CD4-positive, alpha-beta T cell treated with Interleukin-17A for 4 hours (primary cell): Measurements from ENCODE around the gene ALDH1A1.

Experiments used
- DNase-seq: peaks from one replicate; pipeline ENCODE4 v3.0.0-alpha.2; 2020; ENCODE audit warnings: mixed read lengths

Gene ALDH1A1

DNA sequence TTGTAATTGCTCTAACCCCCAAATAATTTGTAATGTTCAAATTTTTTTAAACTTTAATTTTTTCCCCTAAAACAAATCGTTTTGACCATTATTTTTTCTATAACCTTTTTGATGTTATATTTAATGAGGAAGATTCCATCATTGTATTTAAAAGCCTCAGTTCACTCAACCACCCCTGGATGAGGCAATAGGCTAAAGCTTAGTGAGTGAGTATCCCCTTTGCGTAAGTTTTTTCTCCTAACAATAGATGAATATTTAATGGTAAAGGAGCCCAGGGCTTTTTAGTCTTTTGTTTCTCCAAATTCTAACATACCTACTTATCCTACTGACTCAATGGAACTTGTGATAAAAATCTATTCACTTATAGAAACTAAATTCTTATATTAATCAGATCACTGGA is 38.1 kb downstream of the ALDH1A1 start:
- DNase-seq: no peak

DNA sequence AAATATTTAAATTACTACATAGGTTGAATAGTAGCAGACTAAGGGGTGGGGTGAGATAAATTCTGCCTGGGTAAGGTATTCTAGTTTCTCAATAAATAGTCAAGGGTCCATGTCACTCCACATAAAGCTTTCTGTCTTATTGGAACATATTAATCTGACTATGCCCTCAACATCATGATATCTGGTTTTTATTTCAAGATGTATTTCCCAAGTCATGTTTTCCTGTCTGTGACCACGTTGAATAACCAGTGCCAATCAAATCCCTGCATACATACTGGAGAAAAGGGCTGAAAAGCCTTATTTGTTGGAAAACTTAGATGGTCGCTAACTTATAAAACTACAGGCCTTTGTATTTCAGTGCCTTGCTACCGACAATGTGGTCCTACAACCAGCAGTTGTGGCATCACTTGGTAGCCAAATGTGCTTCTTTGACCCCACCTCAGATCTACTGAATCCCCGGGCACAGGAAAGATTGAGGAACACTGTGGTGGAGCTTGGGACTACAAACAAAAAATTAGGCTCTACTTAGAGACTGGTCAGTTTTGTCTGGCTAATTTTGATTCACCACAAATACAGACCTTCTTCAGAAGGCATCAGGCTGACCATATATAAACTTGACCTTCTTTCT is 39.4 kb downstream of the ALDH1A1 start:
- no peak for DNase-seq

- no peak for DNase-seq
These were observed 40.1 kb downstream of the ALDH1A1 start for GRCh38 chr9:72912476-72913381.

GRCh38 chr9:72911816-72912215 is 41.0 kb downstream of the ALDH1A1 start:
- no peak for DNase-seq

- DNase-seq: no peak
These were observed 41.5 kb downstream of the ALDH1A1 start for GRCh38 chr9:72911247-72911775.

- DNase-seq: no peak
These were observed 43.4 kb downstream of the ALDH1A1 start for GRCh38 chr9:72909428-72909827.

- no peak for DNase-seq
These were observed 45.4 kb downstream of the ALDH1A1 start for GRCh38 chr9:72907421-72907820.

GRCh38 chr9:72906810-72907209 is 46.0 kb downstream of the ALDH1A1 start:
- no peak for DNase-seq

DNA sequence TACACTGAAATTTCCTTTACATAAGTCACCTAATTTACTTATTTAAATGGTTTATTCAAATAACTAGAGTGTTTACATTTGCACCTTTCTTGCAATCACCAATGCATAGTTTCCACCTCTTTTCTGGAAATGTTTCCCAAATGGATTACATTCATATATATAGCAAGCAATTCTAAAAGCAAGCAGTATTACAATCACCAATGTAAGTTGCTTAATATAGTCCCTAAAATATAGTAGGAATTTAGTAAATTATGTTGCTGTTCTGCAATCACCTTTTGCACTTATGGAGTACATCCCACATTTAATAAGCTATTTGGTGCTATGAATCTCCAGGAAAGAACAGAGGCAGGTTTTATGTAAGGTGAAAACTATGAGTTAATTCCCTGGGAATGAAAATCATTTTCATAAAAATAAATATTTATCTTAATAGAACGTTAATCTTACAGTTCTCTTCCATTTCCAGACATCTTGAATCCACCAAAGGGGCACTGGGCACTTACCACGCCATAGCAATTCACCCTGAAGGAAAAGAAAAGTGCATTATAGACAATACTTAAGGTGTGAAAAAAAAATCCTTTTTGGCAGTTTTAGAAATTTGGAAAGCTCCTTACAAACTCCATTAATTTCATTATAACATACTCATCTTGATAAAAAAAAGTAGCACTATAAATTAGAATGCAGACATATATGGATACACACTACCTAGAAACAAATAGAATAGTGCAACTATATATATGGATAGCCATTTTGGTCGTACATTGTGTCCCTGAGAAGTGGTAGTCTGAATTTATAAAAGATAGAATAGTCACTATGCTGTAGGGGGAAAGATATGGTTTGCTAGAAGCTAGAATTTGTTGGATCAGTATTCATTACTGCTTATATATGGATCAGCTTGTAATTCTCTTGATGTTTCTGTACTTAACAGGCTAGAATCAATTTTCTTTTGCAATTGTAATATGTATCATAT is 47.1 kb downstream of the ALDH1A1 start:
- DNase-seq: no peak

DNA sequence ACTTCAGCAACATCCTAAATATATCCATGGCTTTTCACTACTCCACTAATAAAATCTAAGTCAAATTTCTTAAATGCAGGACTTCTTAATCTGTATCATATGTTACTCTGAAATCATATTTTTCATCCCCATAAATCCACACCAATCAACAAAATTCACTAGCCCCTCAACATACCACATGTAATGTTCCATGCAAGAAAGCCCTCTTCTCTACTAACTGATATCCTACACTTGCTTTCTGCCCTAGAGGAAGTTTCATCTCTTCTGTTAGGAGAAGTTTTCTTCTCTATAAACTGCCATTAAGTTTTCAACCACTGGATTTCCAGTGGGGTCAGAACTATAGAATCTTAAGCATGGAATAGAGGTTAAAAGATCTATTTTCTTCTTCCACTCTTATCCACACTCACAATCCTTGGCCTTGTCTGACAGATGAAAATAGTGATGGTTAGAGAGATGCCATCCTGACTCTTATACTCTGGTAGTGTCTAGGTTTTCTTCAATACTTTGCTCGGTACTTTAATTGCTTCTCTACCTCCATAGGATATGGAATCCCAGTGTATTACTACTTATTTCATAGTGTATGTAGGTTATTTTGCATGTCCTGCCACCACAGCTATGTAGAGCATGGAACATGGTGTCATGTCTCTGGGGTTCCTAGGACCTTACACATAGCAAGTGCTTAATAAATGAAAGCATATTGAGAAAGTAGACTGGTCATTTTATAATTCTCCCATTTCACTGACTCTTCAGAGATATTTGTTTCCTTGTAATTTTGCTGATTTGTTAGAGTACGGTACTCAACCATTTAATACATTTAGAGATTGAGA is 48.4 kb downstream of the ALDH1A1 start:
- DNase-seq: no peak

DNA sequence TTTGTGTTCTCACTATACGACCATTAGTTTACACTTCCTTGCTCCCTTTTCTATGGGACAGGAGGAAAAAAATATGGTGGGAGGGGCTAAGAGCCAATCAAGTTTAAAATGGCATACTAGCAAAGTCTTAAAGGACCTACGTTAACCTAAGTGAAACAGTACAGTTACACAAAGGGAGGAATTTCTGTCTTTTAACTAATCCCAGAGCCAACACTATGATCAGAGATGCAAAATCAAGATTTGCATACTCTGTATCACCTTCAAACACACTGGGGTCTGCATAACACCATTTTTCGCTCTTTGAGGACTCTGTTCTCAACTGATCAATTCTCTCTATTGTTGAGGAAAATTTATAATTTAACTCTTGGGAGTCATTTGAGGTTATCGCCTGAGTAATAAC is 49.8 kb downstream of the ALDH1A1 start:
- no peak for DNase-seq

- no peak for DNase-seq
These were observed 50.6 kb downstream of the ALDH1A1 start for GRCh38 chr9:72902268-72902667.

GRCh38 chr9:72899734-72900477 is 52.9 kb downstream of the ALDH1A1 start:
- no peak for DNase-seq

DNA sequence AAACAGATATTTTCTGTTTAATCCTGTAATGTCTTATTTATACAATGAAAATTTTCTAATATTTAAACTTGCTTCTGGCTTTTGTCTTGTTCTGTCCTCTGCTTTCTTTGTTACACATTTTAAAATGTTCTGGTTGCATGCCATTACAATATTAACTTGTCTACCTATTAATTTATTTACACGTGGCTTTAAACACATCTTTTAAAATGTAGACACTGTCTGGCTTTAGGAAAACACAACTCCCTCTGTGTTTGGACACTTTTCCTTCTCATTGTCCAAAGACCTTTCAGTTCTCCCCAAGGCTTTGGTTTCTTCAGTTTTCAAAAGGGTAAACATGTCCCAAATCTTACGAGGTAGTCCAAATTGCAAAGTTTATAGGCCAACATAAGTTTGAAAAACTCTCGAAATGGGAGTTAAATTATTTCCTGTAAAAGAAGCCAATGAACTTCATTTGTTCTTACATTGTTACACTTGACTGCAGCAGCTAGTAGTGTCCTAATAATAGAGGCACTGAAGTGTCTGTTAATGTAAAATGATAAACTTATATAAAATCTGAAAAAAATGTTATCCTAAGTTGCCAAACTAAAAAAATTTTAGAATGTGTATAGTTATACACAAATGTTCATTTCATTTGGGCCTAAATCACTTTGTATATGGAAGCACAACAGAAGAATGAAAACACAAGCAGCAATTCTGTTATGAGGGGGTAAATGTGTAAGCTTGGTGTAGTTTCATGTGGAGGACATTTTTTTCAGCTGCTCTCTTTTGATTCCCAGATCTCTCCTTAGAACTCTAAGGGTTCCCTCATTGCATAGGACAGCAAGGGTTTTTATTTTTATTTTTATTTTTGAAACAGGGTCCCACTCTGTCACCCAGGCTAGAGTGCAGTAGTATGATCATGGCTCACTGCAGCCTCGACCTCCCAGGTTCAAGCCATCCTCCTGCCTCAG is 53.8 kb downstream of the ALDH1A1 start:
- DNase-seq: no peak

GRCh38 chr9:72898360-72898759 is 54.5 kb downstream of the ALDH1A1 start:
- DNase-seq: no peak

DNA sequence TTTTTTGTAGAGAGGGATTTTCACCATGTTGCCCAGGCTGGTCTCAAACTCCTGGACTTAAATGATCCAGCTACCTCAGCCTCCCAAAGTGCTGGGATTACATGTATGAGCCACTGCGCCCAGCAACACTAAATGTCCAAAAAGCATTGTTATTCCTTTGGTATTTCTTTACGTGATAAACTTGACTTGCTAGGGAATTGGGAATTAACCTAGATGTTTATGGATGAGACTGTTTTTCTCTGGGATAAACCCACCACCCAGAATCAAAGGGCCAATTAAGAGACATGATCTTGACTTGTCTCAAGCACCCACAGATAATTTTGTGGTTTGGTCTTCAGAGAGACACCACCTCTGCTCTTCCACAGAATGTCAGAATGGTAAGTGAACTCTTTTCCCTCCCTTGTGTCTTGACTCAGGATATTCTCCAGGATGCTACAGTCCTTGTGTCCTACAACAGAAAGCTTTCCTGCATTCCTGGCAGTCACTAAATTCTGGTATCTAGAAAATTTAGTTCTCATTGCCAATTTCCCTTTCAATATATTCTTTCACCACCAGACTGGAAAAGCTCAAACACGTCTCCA is 55.7 kb downstream of the ALDH1A1 start:
- no peak for DNase-seq

DNA sequence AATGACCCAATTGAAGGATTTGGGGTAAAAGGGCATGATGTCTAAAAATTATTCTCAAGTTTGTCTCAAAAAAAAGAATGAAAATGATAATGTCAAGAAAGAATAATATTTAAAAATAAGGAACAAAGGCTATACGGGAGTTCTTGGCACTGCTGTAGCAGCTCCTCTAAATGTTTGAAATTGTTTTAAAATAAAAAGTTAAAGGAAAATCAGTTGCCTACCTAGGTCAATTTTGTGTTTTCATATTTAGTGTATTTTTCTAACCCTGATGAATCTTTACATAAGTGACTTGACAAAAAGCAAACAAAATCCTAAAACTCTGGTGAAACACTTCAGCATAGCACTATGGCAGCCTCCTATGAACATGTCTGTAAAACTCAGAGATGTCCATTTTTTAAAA is 56.4 kb downstream of the ALDH1A1 start:
- no peak for DNase-seq

- DNase-seq: no peak
These were observed 57.7 kb downstream of the ALDH1A1 start for GRCh38 chr9:72895122-72895521.

- no peak for DNase-seq
These were observed 58.5 kb downstream of the ALDH1A1 start for GRCh38 chr9:72894342-72894741.

GRCh38 chr9:72893437-72893836 is 59.4 kb downstream of the ALDH1A1 start:
- no peak for DNase-seq
